GM19463 (cell line): ENCODE results near the gene GAPVD1.
A peak's percentile ranks its signal among the peaks of the same experiment; 100 is the strongest.
"Not testable (repeated sequence)": the region's sequence is repeated elsewhere in the genome, so short reads cannot be mapped to it uniquely, and the experiment has no call there.

Experiments
- ATAC-seq: cut with Tn5 transposase; IDR thresholded peaks from one replicate; pipeline ENCODE4 v1.9.1; 2021; ENCODE audit warnings: mild to moderate bottlenecking, moderate library complexity; ENCODE audit not compliant: unreplicated experiment

GAPVD1 gene, protein sequence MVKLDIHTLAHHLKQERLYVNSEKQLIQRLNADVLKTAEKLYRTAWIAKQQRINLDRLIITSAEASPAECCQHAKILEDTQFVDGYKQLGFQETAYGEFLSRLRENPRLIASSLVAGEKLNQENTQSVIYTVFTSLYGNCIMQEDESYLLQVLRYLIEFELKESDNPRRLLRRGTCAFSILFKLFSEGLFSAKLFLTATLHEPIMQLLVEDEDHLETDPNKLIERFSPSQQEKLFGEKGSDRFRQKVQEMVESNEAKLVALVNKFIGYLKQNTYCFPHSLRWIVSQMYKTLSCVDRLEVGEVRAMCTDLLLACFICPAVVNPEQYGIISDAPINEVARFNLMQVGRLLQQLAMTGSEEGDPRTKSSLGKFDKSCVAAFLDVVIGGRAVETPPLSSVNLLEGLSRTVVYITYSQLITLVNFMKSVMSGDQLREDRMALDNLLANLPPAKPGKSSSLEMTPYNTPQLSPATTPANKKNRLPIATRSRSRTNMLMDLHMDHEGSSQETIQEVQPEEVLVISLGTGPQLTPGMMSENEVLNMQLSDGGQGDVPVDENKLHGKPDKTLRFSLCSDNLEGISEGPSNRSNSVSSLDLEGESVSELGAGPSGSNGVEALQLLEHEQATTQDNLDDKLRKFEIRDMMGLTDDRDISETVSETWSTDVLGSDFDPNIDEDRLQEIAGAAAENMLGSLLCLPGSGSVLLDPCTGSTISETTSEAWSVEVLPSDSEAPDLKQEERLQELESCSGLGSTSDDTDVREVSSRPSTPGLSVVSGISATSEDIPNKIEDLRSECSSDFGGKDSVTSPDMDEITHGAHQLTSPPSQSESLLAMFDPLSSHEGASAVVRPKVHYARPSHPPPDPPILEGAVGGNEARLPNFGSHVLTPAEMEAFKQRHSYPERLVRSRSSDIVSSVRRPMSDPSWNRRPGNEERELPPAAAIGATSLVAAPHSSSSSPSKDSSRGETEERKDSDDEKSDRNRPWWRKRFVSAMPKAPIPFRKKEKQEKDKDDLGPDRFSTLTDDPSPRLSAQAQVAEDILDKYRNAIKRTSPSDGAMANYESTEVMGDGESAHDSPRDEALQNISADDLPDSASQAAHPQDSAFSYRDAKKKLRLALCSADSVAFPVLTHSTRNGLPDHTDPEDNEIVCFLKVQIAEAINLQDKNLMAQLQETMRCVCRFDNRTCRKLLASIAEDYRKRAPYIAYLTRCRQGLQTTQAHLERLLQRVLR (N-terminal part only)

DNA sequence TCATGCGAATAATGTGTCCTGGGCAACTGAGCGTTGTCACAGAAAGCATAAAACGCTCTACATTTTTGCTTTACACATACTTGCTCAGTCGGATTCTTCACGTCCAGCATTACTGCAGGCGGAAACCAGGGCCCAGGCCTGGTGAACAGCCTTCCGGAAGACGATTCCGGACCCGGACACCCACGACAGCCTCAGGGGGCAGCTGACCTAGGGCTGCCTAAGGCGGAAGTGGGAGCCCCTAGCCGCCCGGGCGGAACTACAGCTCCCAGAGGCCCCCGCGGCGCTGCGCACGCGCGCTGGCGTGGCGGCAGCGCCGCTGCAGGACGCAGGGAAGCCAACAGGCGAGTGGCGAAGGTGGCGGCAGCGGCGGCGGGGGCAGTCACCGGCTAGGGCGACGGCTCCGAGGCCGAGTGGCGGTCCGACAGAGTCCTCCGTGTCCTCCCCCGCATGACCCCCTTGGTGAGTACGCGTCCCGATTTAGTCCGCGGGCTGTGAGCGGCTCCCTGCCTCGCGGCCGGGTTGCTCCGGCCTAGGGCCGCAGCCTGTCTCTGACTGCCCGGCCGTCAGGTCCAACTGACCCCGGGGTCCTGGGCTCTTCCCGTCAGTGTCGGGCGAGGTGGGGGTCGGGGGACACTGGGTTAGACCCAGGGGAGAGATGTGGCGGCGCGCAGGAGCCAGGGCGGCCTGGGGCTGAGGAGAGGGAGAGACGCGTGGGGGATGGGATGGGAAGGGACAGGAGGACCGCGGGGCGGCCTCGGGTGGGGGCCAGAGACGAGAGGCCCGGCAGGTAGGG, at the start of gene GAPVD1:
GAPVD1 (plus strand) TSS at position 326 of the 793 bp plus-strand sequence. CDS start 37,096 bp downstream, outside the sequence.
- peak; percentile 96 for ATAC-seq

DNA sequence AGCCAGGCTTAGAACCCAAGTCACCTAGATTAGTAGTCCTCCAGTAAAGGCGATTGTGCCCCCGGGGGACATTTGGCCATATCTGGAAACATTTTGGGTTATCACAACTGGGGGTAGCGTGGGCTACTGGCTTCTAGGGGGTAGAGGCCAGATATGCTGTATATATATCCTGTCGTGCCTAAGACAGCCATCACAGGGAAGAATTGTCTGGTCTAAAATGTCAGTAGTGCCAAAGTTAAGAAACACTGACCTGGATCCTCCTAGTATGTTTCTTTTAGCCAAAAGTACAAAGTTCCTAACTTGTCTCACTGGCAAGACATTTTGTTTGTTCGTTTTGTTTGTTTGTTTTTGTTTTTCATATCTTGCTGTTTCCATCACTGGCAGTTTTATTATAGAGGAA, 47.4 kb upstream of the GAPVD1 start:
- no peak for ATAC-seq

DNA sequence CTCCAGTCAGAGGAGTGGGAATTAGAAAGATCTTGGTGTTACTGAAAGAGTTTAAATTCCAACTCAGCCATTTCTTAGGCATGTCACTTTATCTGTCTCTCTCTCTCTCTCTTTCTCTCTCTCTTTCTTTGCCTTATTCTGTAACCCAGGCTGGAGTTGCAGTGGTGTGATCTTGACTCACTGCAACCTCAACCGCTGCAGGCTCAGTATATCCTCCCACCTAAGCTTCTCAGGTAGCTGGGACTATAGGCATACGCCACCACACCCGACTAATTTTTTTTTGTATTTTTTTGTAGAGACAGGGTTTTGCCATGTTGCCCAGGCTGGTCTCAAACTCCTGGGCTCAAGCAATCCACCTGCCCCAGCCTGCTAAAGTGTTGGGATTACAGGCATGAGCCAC, 43.0 kb upstream of the GAPVD1 start:
- no peak for ATAC-seq

DNA sequence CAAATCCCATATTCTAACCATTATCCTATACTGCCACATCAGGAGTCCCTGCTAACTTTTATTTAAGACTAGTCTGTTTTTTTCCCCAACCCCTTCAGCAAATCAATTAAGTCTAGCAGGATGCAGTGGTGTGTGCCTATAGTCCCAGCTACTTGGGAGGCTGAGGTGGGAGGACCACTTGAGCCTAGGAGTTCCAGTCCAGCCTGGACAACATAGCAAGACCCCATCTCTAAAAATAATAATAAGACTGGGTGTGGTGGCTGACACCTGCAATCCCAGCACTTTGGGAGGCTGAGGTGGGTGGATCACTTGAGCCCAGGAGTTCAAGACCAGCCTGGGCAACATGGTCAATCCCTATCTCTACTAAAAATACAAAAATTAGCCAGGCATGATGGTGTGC, 36.8 kb upstream of the GAPVD1 start:
- ATAC-seq, result not testable (repeated sequence)

DNA sequence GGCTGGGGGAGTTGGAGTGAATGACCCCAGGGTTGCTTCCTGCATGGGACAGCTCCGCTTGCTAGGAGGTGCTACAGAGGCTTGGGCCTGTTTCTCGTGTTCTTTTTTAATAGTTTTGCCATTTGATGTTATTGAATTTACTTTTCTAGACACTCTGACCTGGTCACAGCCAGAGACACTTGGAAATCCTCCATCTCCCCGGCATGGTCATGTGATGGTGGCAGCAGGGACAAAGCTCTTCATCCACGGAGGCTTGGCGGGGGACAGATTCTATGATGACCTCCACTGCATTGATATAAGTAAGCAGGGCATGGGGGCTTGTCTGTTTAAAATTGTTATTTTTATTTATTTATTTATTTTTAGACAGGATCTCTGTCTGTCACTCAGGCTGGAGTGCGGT, 33.9 kb upstream of the GAPVD1 start:
- ATAC-seq, result no peak

DNA sequence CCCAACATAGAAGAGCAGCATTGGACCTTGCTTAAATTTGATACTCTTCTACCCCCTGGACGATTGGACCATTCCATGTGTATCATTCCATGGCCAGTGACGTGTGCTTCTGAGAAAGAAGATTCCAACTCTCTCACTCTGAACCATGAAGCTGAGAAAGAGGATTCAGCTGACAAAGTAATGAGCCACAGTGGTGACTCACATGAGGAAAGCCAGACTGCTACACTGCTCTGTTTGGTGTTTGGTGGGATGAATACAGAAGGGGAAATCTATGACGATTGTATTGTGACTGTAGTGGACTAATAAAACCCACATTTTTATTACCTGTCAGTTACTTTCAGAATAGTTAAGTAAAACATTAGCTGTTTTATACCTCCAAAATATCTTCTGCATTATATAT, 27.9 kb upstream of the GAPVD1 start:
- ATAC-seq, result no peak

DNA sequence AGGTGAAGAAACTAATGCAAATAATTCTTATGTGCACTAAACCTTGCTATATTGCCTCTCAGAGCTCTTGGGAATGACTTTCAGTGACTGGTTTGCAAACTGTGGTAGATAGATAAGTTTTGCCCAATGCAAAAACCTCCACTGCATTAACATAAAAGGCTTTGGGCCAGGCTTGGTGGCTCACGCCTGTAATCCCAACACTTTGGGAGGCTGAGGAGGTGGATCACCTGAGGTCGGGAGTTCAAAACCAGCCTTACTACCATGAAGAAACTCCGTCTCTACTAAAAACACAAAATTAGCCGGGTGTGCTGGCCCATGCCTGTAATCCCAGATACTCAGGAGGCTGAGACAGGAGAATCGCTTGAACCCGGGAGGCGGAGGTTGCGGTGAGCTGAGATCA, 27.5 kb upstream of the GAPVD1 start:
- not testable (repeated sequence) for ATAC-seq

DNA sequence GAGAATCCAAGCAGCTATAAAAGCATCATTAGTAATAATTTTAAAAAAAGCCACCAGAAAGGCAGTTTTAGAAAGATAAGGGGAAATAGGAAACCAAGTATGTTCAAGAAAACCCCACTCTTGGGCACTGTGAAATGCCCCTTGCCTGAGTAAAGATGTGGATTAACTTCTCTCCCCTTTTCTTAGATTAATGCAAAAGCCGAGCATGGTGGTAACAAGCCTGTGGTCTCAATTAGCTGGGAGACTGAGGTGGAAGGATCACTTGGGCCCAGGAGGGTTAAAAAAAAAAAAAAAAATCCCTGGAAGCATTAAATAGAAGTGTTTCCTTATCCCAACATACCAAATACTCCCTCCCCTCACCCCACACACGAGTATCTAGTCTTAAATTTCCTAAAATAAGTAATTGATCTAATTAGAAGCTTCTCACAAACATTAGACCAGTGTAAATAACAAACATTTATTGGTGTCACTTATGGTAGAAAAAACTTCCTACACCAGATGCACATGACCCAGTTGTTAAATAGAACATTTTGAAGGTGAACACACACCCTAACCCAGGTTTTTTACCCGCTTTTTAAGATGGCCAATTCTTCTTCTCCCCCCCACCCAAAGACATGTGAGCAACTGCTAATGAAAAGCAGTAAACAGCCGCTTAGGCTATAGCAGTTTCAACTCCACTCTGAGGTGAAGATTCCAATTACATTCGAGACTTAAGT, 25.7 kb upstream of the GAPVD1 start:
- ATAC-seq, result no peak

DNA sequence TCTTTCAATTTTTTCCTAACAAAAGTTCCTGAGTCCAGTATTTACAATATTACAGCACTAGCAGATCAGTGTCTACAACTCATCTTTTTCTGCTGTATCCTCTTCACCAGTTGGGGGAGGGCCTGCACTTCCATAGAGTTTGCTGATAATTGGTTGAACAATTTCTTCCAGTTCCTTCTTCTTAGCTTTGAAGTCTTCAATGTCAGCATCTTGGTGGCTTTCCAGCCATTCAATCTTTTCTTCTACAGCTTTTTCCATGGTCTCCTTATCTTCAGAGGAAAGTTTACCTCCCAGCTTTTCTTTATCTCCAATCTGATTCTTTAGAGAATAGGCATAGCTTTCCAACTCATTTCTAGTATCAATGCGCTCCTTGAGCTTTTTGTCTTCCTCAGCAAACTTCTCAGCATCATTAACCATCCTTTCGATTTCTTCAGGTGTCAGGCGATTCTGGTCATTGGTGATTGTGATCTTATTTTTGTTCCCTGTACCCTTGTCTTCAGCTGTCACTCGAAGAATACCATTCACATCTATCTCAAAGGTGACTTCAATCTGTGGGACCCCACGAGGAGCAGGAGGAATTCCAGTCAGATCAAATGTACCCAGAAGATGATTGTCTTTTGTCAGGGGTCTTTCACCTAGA, 25.0 kb upstream of the GAPVD1 start:
- ATAC-seq, result not testable (repeated sequence)

DNA sequence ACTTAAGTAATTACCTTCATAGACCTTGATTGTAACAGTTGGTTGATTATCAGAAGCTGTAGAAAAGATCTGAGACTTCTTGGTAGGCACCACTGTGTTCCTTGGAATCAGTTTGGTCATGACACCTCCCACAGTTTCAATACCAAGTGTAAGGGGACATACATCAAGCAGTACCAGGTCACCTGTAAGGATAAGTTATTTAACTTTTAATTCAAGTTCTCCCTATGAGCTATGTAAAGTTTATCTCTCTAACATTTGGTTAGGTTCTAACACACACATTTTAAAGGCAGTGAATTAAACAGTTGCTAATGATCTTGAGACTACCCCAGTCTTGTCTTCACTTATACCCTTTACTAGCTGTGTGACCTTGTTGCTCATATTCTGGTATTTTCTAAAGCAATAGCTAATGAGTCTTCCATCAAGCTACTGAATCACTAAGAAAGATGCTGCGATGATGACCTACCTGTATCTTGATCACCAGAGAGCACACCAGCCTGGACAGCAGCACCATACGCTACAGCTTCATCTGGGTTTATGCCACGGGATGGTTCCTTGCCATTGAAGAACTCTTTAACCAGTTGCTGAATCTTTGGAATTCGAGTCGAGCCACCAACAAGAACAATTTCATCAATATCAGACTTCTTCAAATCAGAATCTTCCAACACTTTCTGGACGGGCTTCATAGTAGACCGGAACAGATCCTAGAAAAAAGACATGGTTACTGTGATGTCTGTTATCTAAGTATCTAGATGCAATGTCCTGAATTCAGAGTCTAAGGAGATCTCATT, 23.3 kb upstream of the GAPVD1 start:
- no peak for ATAC-seq

DNA sequence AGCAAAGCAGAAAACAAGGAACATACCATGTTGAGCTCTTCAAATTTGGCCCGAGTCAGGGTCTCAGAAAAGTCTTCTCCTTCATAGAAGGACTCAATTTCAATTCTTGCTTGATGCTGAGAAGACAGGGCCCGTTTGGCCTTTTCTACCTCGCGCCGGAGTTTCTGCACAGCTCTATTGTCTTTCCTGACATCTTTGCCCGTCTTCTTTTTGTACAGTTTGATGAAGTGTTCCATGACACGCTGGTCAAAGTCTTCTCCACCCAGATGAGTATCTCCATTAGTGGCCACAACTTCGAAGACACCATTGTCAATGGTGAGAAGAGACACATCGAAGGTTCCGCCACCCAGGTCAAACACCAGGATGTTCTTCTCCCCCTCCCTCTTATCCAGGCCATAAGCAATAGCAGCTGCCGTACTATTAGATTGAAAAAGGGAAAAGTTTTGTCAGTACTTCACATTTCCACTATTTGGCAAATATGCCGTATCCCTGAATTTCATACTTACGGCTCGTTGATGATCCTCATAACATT, 22.6 kb upstream of the GAPVD1 start:
- ATAC-seq, result no peak

DNA sequence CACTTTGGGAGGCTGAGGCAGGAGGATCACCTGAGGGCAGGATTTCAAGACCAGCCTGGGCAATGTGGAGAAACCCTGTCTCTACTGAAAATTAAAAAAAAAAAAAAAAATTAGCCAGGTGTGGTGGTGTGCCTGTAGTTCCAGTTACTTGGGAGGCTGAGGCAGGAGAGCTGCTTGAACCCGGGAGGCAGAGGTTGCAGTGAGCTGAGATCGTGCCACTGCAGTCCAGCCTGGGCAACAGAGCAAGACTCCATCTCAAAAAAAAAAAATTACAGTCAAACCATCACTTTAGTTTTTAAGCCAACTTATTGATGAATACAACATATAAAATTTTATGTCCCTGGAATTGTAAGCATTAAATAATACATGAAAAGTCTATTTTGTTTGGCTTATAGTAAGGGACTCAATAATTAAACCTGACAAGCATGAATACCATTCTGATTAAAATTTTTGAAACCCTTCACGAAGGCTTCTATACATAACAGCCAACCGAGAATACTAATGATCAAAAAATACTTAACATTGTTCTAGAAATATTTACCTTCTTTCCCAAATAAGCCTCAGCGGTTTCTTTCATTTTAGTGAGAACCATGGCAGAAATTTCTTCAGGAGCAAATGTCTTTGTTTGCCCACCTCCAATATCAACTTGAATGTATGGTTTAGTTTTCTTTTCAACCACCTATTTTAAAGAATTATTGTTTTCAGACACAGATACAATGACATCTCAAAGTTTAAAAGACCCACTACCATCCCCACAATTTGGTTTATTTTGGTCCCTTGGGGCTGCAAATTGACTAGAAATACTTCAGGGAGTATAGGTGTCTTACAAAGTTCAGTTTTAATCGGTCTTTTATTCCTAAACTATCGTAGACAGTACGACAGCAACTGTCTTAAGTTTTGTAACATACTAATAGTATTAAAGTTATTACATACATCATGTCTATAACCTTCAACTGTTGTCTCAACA, 21.7 kb upstream of the GAPVD1 start:
- no peak for ATAC-seq

DNA sequence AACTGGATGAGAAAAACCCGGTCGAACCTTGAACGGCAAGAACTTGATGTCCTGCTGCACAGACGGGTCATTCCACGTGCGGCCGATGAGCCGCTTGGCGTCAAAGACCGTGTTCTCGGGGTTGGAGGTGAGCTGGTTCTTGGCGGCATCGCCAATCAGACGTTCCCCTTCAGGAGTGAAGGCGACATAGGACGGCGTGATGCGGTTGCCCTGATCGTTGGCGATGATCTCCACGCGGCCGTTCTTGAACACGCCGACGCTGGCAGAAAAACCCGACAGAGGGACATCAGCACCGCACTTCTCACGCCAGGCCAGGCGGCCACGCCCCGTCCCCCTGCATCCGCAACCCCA, 21.0 kb upstream of the GAPVD1 start:
- ATAC-seq, result peak; percentile 1

DNA sequence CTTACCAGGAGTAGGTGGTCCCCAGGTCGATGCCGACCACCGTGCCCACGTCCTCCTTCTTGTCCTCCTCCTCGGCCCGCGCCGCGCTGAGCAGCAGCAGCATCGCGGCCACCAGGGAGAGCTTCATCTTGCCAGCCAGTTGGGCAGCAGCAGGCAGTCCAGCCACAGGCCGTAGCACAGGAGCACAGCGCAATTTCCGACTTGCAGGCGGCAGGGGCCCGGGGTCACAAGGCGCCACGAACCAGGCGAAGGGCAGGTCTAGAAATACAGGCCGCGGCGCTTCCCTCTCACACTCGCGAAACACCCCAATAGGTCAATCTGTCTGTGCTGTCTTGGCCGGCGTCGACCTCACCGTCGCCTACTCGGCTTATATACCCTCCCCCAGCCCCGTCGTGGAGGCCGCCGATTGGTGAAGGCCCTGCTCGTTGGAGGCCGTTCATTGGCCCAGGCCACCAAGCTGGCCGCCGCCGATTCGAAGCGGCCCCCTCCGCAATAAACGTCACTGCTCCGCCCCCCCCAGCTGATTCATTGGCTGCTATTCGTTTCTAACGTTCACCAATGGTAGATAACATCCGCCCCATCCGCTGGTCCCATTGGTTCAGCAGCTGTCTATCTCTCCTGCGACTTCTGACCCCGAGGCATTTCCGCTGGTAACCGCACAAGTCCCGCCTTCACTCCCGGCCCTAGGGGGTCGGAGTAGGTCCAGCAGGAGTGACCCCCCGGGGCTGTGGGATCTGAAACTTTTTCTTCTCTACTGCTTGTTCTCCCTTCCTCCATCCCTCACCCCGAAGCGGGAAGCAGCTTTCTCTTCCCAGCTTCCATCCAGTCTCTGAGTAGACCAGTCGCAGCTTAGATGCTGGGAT, 20.4 kb upstream of the GAPVD1 start, which contains the start of gene HSPA5:
HSPA5 (minus strand) TSS at position 344 of the 863 bp plus-strand sequence; CDS start at position 127, 217 bp downstream.
- ATAC-seq, result peak; percentile 90

DNA sequence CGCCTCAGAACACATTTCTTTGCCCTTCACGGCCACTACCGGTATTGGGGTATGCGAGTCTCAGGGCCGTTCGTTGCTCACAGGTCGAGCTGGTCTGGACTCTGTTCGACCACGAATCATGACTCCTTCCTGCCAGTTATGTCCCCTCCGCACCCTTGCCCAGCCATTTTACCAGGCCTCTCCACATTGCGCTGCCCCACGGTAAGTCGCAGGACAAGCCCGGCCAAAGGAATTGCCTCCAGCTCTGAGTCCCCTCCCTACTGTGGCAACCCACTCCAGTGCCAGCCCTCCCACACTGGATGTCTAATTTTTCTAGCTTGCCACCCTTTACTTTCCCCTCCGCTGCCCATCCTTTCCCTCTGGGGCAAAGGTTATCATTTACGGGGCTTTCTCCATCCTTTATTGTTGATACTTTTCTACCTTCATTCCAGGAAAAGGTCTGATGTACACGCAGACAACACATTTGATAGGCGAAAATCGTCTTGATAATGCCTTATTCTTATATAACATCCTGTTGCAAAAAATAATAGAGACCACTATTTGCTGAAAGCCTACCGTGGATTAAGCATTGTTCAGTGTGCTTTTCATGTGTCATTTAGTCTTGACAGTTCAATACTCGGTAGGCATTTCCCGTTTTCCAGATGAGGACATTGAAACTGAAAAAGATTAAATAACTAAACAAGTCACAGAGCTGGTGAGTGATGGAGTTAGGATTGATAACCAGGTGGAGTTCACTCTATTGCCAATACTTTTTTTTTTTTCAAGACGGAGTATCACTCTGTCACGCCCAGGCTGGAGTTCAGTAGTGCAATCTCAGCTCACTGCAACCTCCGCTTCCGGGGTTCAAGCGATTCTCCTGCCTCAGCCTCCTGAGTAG, 19.5 kb upstream of the GAPVD1 start:
- ATAC-seq, result peak; percentile 5
